Smooth muscle cell (in vitro differentiated cells): ENCODE results near the gene LCN6. TPM values are rescaled to one million over a fixed set of nuclear protein-coding genes. Genes with fewer than 3 reads are reported as not detected.
"Not testable (repeated sequence)": the region's sequence is repeated elsewhere in the genome, so short reads cannot be mapped to it uniquely, and the experiment has no call there.

Experiments used
- DNase-seq: peaks from one replicate; lab custom pipeline; 2025; ENCODE audit not compliant: unreplicated experiment; lab: John Stamatoyannopoulos, UW
- H2AFZ ChIP-seq: fragments of 200-600 bp; sonication (generic); 2 replicates; pipeline ENCODE4 v1.6.0; 2016; ENCODE audit warnings: antibody characterized with exemption, low read depth, mild to moderate bottlenecking
- H3F3A ChIP-seq: fragments of 200-600 bp; sonication (generic); 2 replicates; pipeline ENCODE4 v1.6.0; 2017; ENCODE audit warnings: antibody characterized with exemption, low read depth
- H3K27ac ChIP-seq: fragments of 200-600 bp; sonication (generic); 2 replicates; pipeline ENCODE4 v1.5.1; 2016; ENCODE audit warnings: low read depth, mild to moderate bottlenecking
- H3K27me3 ChIP-seq: fragments of 200-600 bp; sonication (generic); 2 replicates; pipeline ENCODE4 v1.6.1; 2016; ENCODE audit warnings: low read depth, mild to moderate bottlenecking
- H3K36me3 ChIP-seq: fragments of 200-600 bp; sonication (generic); 2 replicates; pipeline ENCODE4 v1.5.1; 2016; ENCODE audit warnings: low read depth
- H3K4me1 ChIP-seq: fragments of 200-600 bp; sonication (generic); 2 replicates; pipeline ENCODE4 v1.5.1; 2016; ENCODE audit warnings: low read depth
- H3K4me2 ChIP-seq: fragments of 200-600 bp; sonication (generic); 2 replicates; pipeline ENCODE4 v1.6.0; 2016; ENCODE audit warnings: mild to moderate bottlenecking
- H3K4me3 ChIP-seq: fragments of 200-600 bp; sonication (generic); 2 replicates; pipeline ENCODE4 v1.5.1; 2016; ENCODE audit warnings: mild to moderate bottlenecking
- H3K79me2 ChIP-seq: fragments of 200-600 bp; sonication (generic); 2 replicates; pipeline ENCODE4 v1.6.0; 2016; ENCODE audit warnings: low read depth, mild to moderate bottlenecking
- H3K9ac ChIP-seq: fragments of 200-600 bp; sonication (generic); 2 replicates; pipeline ENCODE4 v1.6.0; 2016; ENCODE audit warnings: low read depth
- H3K9me3 ChIP-seq: fragments of 200-600 bp; sonication (generic); replicated peaks from 2 replicates; pipeline ENCODE4 v1.5.1; 2016; ENCODE audit warnings: low read depth
- H4K20me1 ChIP-seq: fragments of 200-600 bp; sonication (generic); 2 replicates; pipeline ENCODE4 v1.6.0; 2016; ENCODE audit warnings: low read depth
- CTCF ChIP-seq: fragments of 200-600 bp; sonication (generic); IDR thresholded peaks from 2 replicates; pipeline ENCODE4 v1.5.1; 2017; ENCODE audit warnings: borderline replicate concordance, mild to moderate bottlenecking, antibody characterized with exemption; ENCODE audit not compliant: insufficient read depth, poor library complexity, severe bottlenecking
- WGBS: methylation state at CpG from one replicate; pipeline ENCODE4 v1.1.7; 2016; ENCODE audit warnings: low lambda C conversion rate; 5-methylcytosine and 5-hydroxymethylcytosine counted together
- polyA plus RNA-seq: library from polyadenylated mRNA; unstranded; fragments of >200 nt; fragmentation: Nextera tagmentation; extraction: Ambion mirVana; gene quantifications from 2 replicates; pipeline ENCODE4 v1.2.1, GENCODE V29; 2016
- total RNA-seq: library from RNA; depleted of rRNA; stranded (reverse); fragments of >200 nt; gene quantifications from 2 replicates; pipeline ENCODE4 v1.2.3, GENCODE V29; 2014

The LCN6 gene
- total and polyA plus RNA-seq, 2 experiments from 2014 or later: not detected

- H3K9me3 ChIP-seq: no peaks in the 10 kb centered on the region
- peak overlapping the region; percentile 78 for H3K9ac ChIP-seq
- no peak overlapping the region for H2AFZ ChIP-seq
- H3K27ac ChIP-seq: peak overlapping the region; percentile 87
- H3K4me3 ChIP-seq: peak overlapping the region; percentile 76
- no peak for DNase-seq
- peaks cover 15% of the 10 kb centered on the region for H3K79me2 ChIP-seq
- no peaks in the 10 kb centered on the region for H3K36me3 ChIP-seq
- peak; percentile 100 for TF ChIP-seq CTCF
- 11% methylated on average over 28 of the region's 29 CpGs for WGBS
- no peaks in the 10 kb centered on the region for H3K27me3 ChIP-seq
- H3F3A ChIP-seq: peaks cover 15% of the 10 kb centered on the region
- H4K20me1 ChIP-seq: peaks cover 12% of the 10 kb centered on the region
- H3K4me2 ChIP-seq: peak overlapping the region; percentile 95
- H3K4me1 ChIP-seq: peaks cover 39% of the 10 kb centered on the region
Measured at GRCh38 chr9:136791516-136792276, 43.4 kb upstream of the LCN6 start.

- Histone ChIP-seq H3K9me3 (no peaks in the 10 kb centered on the region), H3K4me3 (peak within 1 kb of the TSS; percentile 76), H3K4me1 (peaks cover 32% of the 10 kb centered on the region), H3K36me3 (no peaks in the 10 kb centered on the region), H4K20me1 (peaks cover 12% of the 10 kb centered on the region), H3K27me3 (no peaks in the 10 kb centered on the region), H3F3A (peaks cover 15% of the 10 kb centered on the region), H3K27ac (peak within 1 kb of the TSS; percentile 87), H2AFZ (no peak within 1 kb of the TSS), H3K4me2 (peak within 1 kb of the TSS; percentile 95), H3K79me2 (peaks cover 15% of the 10 kb centered on the region), H3K9ac (peak within 1 kb of the TSS; percentile 78)
- WGBS: 1% methylated on average over 30 of the region's 70 CpGs
- no peak for TF ChIP-seq CTCF
- DNase-seq: peak; percentile 99
Measured at GRCh38 chr9:136790640-136791515, 42.6 kb upstream of the LCN6 start, which contains the start of gene TMEM141. Gene TMEM141, plus strand, starts transcription at chr9:136791344. Its CDS starts 27 bp downstream, at chr9:136791371.

GRCh38 chr9:136789523-136789937 is 41.2 kb upstream of the LCN6 start:
- H3K4me2 ChIP-seq: peak overlapping the region; percentile 72
- no peaks in the 10 kb centered on the region for H3K9me3 ChIP-seq
- no peak for DNase-seq
- H4K20me1 ChIP-seq: peaks cover 12% of the 10 kb centered on the region
- no peak overlapping the region for H2AFZ ChIP-seq
- peaks cover 13% of the 10 kb centered on the region for H3F3A ChIP-seq
- no peak overlapping the region for H3K9ac ChIP-seq
- H3K27me3 ChIP-seq: no peaks in the 10 kb centered on the region
- H3K27ac ChIP-seq: peak overlapping the region; percentile 38
- no peak overlapping the region for H3K4me3 ChIP-seq
- 23% methylated on average over 3 of the region's 3 CpGs for WGBS
- no peak for TF ChIP-seq CTCF
- peaks cover 28% of the 10 kb centered on the region for H3K4me1 ChIP-seq
- peaks cover 15% of the 10 kb centered on the region for H3K79me2 ChIP-seq
- no peaks in the 10 kb centered on the region for H3K36me3 ChIP-seq

- Histone ChIP-seq H3K79me2 (peaks cover 15% of the 10 kb centered on the region), H4K20me1 (peaks cover 12% of the 10 kb centered on the region), H3K4me3 (peak overlapping the region; percentile 15), H3K4me1 (peaks cover 28% of the 10 kb centered on the region), H3K4me2 (peak overlapping the region; percentile 72), H3K27ac (peak overlapping the region; percentile 38), H3F3A (peaks cover 12% of the 10 kb centered on the region)
- H3K9ac ChIP-seq, H3K9me3 ChIP-seq, H2AFZ ChIP-seq, DNase-seq, H3K27me3 ChIP-seq, H3K36me3 ChIP-seq: not testable (repeated sequence)
- WGBS: 42% methylated on average over 27 of the region's 27 CpGs
Measured at GRCh38 chr9:136788644-136789522, 40.6 kb upstream of the LCN6 start.
